Measurements from ENCODE around the gene NBEAL2. TPM values are rescaled to one million over a fixed set of nuclear protein-coding genes. Genes with fewer than 3 reads are reported as not detected.

NBEAL2 gene
- total RNA-seq, 2 donors from 2014 or later = 25.8 to 53.5 TPM

DNA sequence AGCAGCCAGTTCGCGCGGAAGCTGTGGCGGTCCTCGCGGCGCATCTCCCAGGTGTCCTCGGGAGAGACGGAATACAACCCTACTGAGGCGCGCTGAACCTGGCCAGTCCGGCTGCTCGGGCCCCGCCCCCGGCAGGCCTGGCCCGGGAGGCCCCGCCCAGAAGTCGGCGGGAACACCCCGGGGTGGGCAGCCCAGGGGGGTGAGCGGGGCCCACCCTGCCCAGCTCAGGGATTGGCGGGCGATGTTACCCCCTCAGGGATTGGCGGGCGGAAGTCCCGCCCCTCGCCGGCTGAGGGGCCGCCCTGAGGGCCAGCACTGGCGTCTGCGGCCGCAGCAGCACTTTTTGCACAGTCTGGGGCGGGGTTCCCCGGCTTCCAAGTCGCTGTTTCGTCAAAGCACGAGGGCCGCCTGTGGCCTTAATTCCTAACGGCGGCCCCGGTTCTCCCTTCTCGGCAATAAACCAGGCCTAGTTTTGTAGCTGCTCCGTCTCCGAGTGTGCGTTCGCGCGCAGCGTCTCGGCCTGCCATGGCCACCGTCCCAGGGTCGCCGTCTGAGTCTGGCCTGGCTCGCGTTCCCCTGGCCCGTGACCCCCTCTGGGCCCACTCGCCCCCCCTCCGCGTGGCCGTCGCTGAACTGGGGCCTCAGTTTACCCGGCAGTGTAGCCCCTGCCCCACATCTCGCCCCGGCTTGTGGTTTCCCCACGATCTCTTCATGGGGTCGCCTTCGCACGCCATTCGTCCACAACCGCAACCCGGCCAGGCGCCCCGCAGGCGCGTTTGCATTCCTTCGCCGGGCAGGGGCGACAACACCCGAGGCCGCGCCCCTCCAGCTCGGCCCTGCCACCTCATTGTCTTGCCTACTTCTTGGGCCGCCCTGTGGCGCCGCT lies 30.0 kb downstream of the NBEAL2 start:
- H3K4me3 ChIP-seq = peak overlapping the region; percentile 36 to 48
- intact Hi-C loops (cut with DNase I) = loop anchor here (1.0 to 10.0 kb wide), 4 partner anchors 142 to 315 kb away; partner anchors contain the start of genes KIF9, KLHL18 and SETD2
- no peaks in the 10 kb centered on the region for H3K27me3 ChIP-seq (replicated peaks; ENCODE audit: insufficient read depth)
- peak; percentile 84 for DNase-seq (ENCODE audit: low spot score)
- H3K36me3 ChIP-seq = no peaks in the 10 kb centered on the region
- H3K9me3 ChIP-seq = no peaks in the 10 kb centered on the region
- TF ChIP-seq POLR2AphosphoS5 (IDR thresholded peaks at IDR 0.05) (peak; percentile 92), POLR2A (IDR thresholded peaks at IDR 0.05) (peak; percentile 74)
- TF ChIP-seq, protein P1, sequence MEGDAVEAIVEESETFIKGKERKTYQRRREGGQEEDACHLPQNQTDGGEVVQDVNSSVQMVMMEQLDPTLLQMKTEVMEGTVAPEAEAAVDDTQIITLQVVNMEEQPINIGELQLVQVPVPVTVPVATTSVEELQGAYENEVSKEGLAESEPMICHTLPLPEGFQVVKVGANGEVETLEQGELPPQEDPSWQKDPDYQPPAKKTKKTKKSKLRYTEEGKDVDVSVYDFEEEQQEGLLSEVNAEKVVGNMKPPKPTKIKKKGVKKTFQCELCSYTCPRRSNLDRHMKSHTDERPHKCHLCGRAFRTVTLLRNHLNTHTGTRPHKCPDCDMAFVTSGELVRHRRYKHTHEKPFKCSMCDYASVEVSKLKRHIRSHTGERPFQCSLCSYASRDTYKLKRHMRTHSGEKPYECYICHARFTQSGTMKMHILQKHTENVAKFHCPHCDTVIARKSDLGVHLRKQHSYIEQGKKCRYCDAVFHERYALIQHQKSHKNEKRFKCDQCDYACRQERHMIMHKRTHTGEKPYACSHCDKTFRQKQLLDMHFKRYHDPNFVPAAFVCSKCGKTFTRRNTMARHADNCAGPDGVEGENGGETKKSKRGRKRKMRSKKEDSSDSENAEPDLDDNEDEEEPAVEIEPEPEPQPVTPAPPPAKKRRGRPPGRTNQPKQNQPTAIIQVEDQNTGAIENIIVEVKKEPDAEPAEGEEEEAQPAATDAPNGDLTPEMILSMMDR (IDR thresholded peaks at IDR 0.05) = peak in 1 of 4 experiments; percentile 18
- no peaks in the 10 kb centered on the region for H3K4me1 ChIP-seq (replicated peaks)
- 7% methylated on average over 67 of the region's 85 CpGs for WGBS
- H3K27ac ChIP-seq = peak overlapping the region; percentile 70 to 80

DNA sequence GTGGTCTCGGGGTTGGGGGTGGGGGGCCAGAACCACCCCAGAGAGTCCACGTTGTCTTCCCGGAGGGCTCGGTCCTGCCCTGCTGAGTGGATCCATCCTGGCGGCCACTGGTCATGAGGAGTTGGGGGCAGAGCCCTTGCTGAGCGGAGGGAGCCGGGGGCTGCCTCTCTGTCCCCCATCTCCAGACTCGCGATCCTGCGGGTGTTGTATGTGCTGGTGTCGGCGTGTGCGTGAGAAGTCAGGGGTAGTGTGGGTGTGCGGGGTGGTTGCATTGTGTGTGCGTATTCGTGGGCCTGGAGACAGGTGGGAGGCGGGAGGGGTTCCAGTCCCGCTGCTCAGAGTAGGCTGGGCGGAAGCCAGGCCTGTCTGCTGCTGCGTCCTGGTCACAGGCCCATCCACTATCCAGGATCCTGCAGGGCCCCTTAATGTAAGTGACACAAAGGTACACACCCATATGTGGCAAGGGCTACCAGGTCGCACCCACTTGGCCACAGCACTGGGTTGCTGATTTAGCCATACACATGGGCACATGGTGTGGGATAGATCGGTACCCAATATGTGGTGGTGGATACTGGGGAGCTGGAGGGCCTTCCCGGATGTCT lies 30.7 kb downstream of the NBEAL2 start:
- TF ChIP-seq, protein P1 (IDR thresholded peaks at IDR 0.05) = no peak
- TF ChIP-seq POLR2A (IDR thresholded peaks at IDR 0.05) (no peak), POLR2AphosphoS5 (IDR thresholded peaks at IDR 0.05) (no peak)
- Histone ChIP-seq H3K9me3 (no peaks in the 10 kb centered on the region), H3K36me3 (no peaks in the 10 kb centered on the region), H3K27me3 (replicated peaks; ENCODE audit: insufficient read depth) (no peaks in the 10 kb centered on the region), H3K4me3 (peak overlapping the region; percentile 36 to 48), H3K27ac (peak overlapping the region; percentile 70 to 80), H3K4me1 (replicated peaks) (no peaks in the 10 kb centered on the region)
- 67% methylated on average over 22 of the region's 23 CpGs for WGBS
- DNase-seq (ENCODE audit: low spot score) = no peak
- intact Hi-C loops (cut with DNase I) = loop anchor here (10.0 kb wide), 1 partner anchor 155 kb away; the partner anchor contains the start of gene SETD2

DNA sequence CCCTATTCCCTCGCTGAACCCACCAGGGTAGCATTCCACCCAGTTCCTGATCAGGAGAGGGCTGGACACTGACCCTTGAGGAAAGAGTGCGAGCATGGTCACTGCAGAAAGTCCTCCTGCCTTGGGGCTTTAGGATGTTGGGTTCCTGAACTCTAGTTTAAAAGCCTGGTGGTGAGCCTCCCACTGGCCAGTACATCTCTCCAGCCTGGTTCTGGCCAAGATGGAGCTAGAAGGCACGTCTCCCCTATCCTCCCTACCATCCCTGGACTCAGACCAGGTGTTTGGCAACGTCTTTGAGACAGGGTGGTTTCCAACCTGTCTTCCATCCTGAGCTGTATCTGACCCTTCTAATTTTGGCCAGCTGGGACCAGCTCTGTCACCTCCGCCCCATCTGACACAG lies 31.4 kb downstream of the NBEAL2 start:
- no peaks in the 10 kb centered on the region for H3K4me1 ChIP-seq (replicated peaks)
- no peaks in the 10 kb centered on the region for H3K27me3 ChIP-seq (replicated peaks; ENCODE audit: insufficient read depth)
- no peak for DNase-seq (ENCODE audit: low spot score)
- WGBS = 90% methylated on average over 5 of the region's 5 CpGs
- intact Hi-C loops (cut with DNase I) = loop anchor here (10.0 kb wide), 1 partner anchor 154 kb away; the partner anchor contains the start of gene SETD2
- TF ChIP-seq, protein P1 (IDR thresholded peaks at IDR 0.05) = no peak
- TF ChIP-seq POLR2AphosphoS5 (IDR thresholded peaks at IDR 0.05) = no peak
- TF ChIP-seq POLR2A (IDR thresholded peaks at IDR 0.05) = no peak
- no peaks in the 10 kb centered on the region for H3K9me3 ChIP-seq
- H3K36me3 ChIP-seq = no peaks in the 10 kb centered on the region
- no peak overlapping the region for H3K27ac ChIP-seq
- no peak overlapping the region for H3K4me3 ChIP-seq

DNA sequence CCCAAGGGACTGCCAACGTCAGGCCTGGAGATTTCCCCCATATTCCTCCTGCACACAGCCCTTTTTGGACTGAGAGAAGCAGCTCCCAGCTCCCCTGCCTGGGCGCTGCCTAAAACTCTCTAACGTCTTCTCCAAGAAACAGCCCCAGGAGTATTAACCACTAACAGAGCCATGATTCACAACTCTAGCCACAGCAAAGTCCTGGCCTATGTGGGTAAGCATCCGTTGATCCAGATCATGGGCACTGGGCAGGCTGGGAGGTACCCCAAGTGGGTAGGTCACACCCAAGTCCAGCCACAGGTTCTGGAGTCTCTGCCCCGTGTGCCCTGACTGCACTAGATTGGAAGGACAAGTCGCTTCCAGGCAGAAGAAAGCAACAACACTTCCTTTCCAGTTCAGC lies 31.9 kb downstream of the NBEAL2 start:
- 86% methylated on average over 6 of the region's 6 CpGs for WGBS
- no peaks in the 10 kb centered on the region for H3K4me1 ChIP-seq (replicated peaks)
- intact Hi-C loops (cut with DNase I) = loop anchor here (10.0 kb wide), 1 partner anchor 153 kb away; the partner anchor contains the start of gene SETD2
- H3K9me3 ChIP-seq = no peaks in the 10 kb centered on the region
- no peak for TF ChIP-seq POLR2AphosphoS5 (IDR thresholded peaks at IDR 0.05)
- no peak for TF ChIP-seq POLR2A (IDR thresholded peaks at IDR 0.05)
- TF ChIP-seq, protein P1 (IDR thresholded peaks at IDR 0.05) = no peak
- H3K36me3 ChIP-seq = no peaks in the 10 kb centered on the region
- H3K27me3 ChIP-seq (replicated peaks; ENCODE audit: insufficient read depth) = no peaks in the 10 kb centered on the region
- no peak for DNase-seq (ENCODE audit: low spot score)
- H3K27ac ChIP-seq = no peak overlapping the region
- no peak overlapping the region for H3K4me3 ChIP-seq
